CD14-positive monocyte (primary cell): Measurements from ENCODE around the gene NDUFS2. TPM values are rescaled to one million over a fixed set of nuclear protein-coding genes. Genes with fewer than 3 reads are reported as not detected.

Experiments used
- DNase-seq, 3 donors: peaks; one replicate each; pipeline ENCODE4 v3.0.0-alpha.2; 2011 to 2022
- H2AFZ ChIP-seq: 2 replicates; pipeline ENCODE4 v1.6.0; 2012; ENCODE audit warnings: mild to moderate bottlenecking, low read depth, low read length, inconsistent platforms; ENCODE audit not compliant: insufficient read depth, poor library complexity, severe bottlenecking
- H3K27ac ChIP-seq, 2 donors: 1 replicate in 1 of 2; 2 replicates in 1 of 2; pipeline ENCODE4 v1.5.1; 2012 to 2013; ENCODE audit warnings: low read length in 2 of 2, control low read depth in 1 of 2, inconsistent platforms in 1 of 2, low read depth in 1 of 2, mild to moderate bottlenecking in 1 of 2
- H3K27me3 ChIP-seq, 2 donors: one replicate each; pipeline versions ENCODE4 v1.6.0 to v1.6.1; 2011 to 2013; ENCODE audit warnings: low read length in 2 of 2; ENCODE audit not compliant: control insufficient read depth in 2 of 2, insufficient read depth in 2 of 2
- H3K36me3 ChIP-seq, 2 donors: replicated peaks in 1 of 2; 1 replicate in 1 of 2; 2 replicates in 1 of 2; pipeline versions ENCODE4 v1.5.1 to v1.6.1; 2012 to 2013; ENCODE audit warnings: low read length in 2 of 2, control low read depth in 1 of 2, inconsistent platforms in 1 of 2, mild to moderate bottlenecking in 1 of 2; ENCODE audit not compliant: insufficient read depth in 2 of 2, control insufficient read depth in 1 of 2
- H3K4me1 ChIP-seq, 2 donors: 1 replicate in 1 of 2; 2 replicates in 1 of 2; pipeline versions ENCODE4 v1.5.1 to v1.6.1; 2012 to 2013; ENCODE audit warnings: low read length in 2 of 2, control low read depth in 1 of 2, inconsistent platforms in 1 of 2, mild to moderate bottlenecking in 1 of 2, moderate library complexity in 1 of 2; ENCODE audit not compliant: insufficient read depth in 2 of 2, control insufficient read depth in 1 of 2
- H3K4me2 ChIP-seq: replicated peaks from 2 replicates; pipeline ENCODE3; 2012; ENCODE audit warnings: low read length, moderate library complexity, mild to moderate bottlenecking; ENCODE audit not compliant: poor library complexity, severe bottlenecking; ENCODE audit errors: extremely low read depth
- H3K4me3 ChIP-seq, 3 experiments: fragments of 200-600 bp in 1 of 3; sonication (generic) in 1 of 3; replicated peaks in 1 of 3; 1 replicate in 2 of 3; 2 replicates in 1 of 3; pipeline ENCODE4 v1.5.1; 2011 to 2013; ENCODE audit warnings: low read length in 3 of 3, mild to moderate bottlenecking in 3 of 3, control low read depth in 2 of 3, low read depth in 2 of 3, inconsistent platforms in 1 of 3, moderate library complexity in 1 of 3
- H3K79me2 ChIP-seq: 2 replicates; pipeline ENCODE4 v1.6.0; 2012; ENCODE audit warnings: mild to moderate bottlenecking, control low read depth, inconsistent platforms, low read length, moderate library complexity; ENCODE audit not compliant: insufficient read depth
- H3K9ac ChIP-seq: 2 replicates; pipeline ENCODE4 v1.6.0; 2017; ENCODE audit warnings: low read length, mild to moderate bottlenecking; ENCODE audit not compliant: insufficient read depth, poor library complexity, severe bottlenecking
- H3K9me3 ChIP-seq, 2 donors: replicated peaks in 1 of 2; 1 replicate in 1 of 2; 2 replicates in 1 of 2; pipeline versions ENCODE4 v1.5.1 to v1.6.1; 2012 to 2013; ENCODE audit warnings: low read length in 2 of 2, control low read depth in 1 of 2; ENCODE audit not compliant: control insufficient read depth in 1 of 2, insufficient read depth in 1 of 2
- H4K20me1 ChIP-seq: 2 replicates; pipeline ENCODE4 v1.6.0; 2012; ENCODE audit warnings: mild to moderate bottlenecking, low read length, control low read depth, moderate library complexity; ENCODE audit not compliant: insufficient read depth
- H3K27ac Mint-ChIP-seq, 7 donors: one replicate each; pipeline ENCODE4 v1.8.0; 2020; ENCODE audit warnings: mild to moderate bottlenecking in 7 of 7, mixed read lengths in 7 of 7, moderate library complexity in 6 of 7, inconsistent platforms in 2 of 7
- H3K27me3 Mint-ChIP-seq, 3 donors: one replicate each; pipeline ENCODE4 v1.8.0; 2021 to 2022; ENCODE audit warnings: low read depth in 3 of 3, mild to moderate bottlenecking in 3 of 3, mixed read lengths in 3 of 3, moderate library complexity in 3 of 3, inconsistent platforms in 1 of 3
- H3K36me3 Mint-ChIP-seq, 2 donors: one replicate each; pipeline ENCODE4 v1.8.0; 2020; ENCODE audit warnings: mixed read lengths in 2 of 2, inconsistent platforms in 1 of 2, mild to moderate bottlenecking in 1 of 2
- H3K4me1 Mint-ChIP-seq: one replicate; pipeline ENCODE4 v1.8.0; 2020; ENCODE audit warnings: mild to moderate bottlenecking, mixed read lengths
- H3K4me3 Mint-ChIP-seq, 2 donors: one replicate each; pipeline ENCODE4 v1.8.0; 2020; ENCODE audit warnings: mild to moderate bottlenecking in 2 of 2, mixed read lengths in 2 of 2, moderate library complexity in 1 of 2
- H3K9me3 Mint-ChIP-seq, 7 donors: one replicate each; pipeline ENCODE4 v1.8.0; 2020 to 2022; ENCODE audit warnings: mixed read lengths in 7 of 7, mild to moderate bottlenecking in 6 of 7, moderate library complexity in 6 of 7, inconsistent platforms in 2 of 7
- WGBS: methylation state at CpG from one replicate; pipeline ENCODE4 v1.1.5; 2013; ENCODE audit warnings: missing lambda C conversion rate; ENCODE audit not compliant: insufficient coverage; 5-methylcytosine and 5-hydroxymethylcytosine counted together
- intact Hi-C, 2 donors: fragments of 100-400 bp; cut with micrococcal nuclease; formaldehyde crosslinking; loops; one replicate each; pipeline versions ENCODE4 v1.15.0 to v1.15.1; 2023
- polyA plus RNA-seq, 3 donors: library from polyadenylated mRNA; depleted of rRNA in 1 of 3; unstranded in 2 of 3; stranded (reverse) in 1 of 3; fragments of 300-500 nt in 2 of 3; fragments of >200 nt in 1 of 3; fragmentation: Illumina TruSeq in 2 of 3; gene quantifications; 1 replicate in 2 of 3; 2 replicates in 1 of 3; pipeline ENCODE4 v1.2.3, GENCODE V29; 2012 to 2021
- TF ChIP-seq, protein P1 (sequence below): fragments of 200-600 bp; IDR thresholded peaks from one replicate; pipeline ENCODE4 v1.8.0; 2022; ENCODE audit warnings: antibody characterized with exemption, mild to moderate bottlenecking

Gene NDUFS2
- polyA plus RNA-seq, 3 donors, result 87.5 to 119 (median 101) TPM

DNA sequence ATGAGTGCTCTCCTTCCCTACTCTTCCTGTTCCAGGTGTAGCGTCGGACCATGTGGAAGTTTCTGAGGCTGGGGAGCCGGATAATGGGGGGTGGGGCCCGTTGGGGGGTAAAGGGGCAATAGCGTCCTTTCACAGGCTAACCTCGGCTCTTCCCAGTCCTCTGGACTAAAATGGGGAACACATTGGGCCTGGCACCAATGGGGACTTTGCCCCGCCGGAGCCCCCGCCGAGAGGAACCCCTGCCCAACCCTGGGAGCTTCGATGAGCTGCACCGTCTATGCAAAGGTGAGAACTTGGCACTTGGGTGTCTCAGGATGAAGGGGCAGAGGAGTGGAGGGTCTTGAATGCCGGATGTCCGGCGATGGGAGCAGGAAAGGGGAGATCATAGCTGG lies 24.1 kb downstream of the NDUFS2 start:
- Histone ChIP-seq H2AFZ (peak overlapping the region; percentile 37), H3K27ac (peak overlapping the region in 1 of 2 donors; percentile 39), H3K4me3 (peak overlapping the region; percentile 50 to 79 (median 63)), H3K4me2 (peak overlapping the region; percentile 83), H3K36me3 (peaks cover 25 to 55% of the 10 kb centered on the region in 2 donors), H3K4me1 (peaks cover 32 to 45% of the 10 kb centered on the region in 2 donors), H3K9ac (no peak overlapping the region), H3K79me2 (peaks cover 9% of the 10 kb centered on the region), H3K9me3 (no peaks in the 10 kb centered on the region), H3K27me3 (no peaks in the 10 kb centered on the region), H4K20me1 (peaks cover 26% of the 10 kb centered on the region)
- Mint-ChIP-seq H3K27ac (peak overlapping the region; percentile 88 to 99 (median 97)), H3K9me3 (peaks cover 0 to 2% (median 0%) of the 10 kb centered on the region in 7 donors), H3K36me3 (peaks cover 50 to 54% of the 10 kb centered on the region in 2 donors), H3K4me1 (peaks cover 60% of the 10 kb centered on the region), H3K27me3 (peaks cover 0 to 5% (median 1%) of the 10 kb centered on the region in 3 donors), H3K4me3 (peak overlapping the region; percentile 95 to 98)
- no peak for DNase-seq
- WGBS, result 18% methylated on average over 11 of the region's 15 CpGs
- intact Hi-C loops, result loop anchor here in 1 of 2 donors (5.0 kb wide), 2 partner anchors 86 to 156 kb away; partner anchors contain the start of gene SDHC
- TF ChIP-seq, protein P1, sequence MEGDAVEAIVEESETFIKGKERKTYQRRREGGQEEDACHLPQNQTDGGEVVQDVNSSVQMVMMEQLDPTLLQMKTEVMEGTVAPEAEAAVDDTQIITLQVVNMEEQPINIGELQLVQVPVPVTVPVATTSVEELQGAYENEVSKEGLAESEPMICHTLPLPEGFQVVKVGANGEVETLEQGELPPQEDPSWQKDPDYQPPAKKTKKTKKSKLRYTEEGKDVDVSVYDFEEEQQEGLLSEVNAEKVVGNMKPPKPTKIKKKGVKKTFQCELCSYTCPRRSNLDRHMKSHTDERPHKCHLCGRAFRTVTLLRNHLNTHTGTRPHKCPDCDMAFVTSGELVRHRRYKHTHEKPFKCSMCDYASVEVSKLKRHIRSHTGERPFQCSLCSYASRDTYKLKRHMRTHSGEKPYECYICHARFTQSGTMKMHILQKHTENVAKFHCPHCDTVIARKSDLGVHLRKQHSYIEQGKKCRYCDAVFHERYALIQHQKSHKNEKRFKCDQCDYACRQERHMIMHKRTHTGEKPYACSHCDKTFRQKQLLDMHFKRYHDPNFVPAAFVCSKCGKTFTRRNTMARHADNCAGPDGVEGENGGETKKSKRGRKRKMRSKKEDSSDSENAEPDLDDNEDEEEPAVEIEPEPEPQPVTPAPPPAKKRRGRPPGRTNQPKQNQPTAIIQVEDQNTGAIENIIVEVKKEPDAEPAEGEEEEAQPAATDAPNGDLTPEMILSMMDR, result no peak

DNA sequence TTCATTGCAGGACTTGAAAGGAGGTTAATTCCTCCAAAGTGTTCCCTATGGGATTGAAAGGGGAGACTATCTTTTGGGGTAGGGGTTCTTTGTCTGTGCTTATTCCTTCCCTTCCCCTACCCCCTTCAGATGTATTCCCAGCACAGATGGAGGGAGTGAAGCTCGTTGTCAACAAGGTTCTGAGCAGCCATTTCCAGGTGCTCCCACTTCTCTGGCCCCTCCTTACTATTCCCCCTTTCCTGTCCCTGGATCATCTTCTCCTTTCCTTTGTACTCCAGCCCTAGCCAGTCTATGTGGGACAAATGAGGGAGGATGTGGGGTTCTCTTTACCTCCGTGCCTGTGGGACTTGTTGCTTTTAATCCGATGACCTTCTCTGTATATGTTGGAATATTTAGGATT lies 24.6 kb downstream of the NDUFS2 start:
- peaks cover 50 to 54% of the 10 kb centered on the region in 2 donors for H3K36me3 Mint-ChIP-seq

More for the DNA sequence above, 24.6 kb downstream of the NDUFS2 start:
- DNase-seq, result no peak
- H3K27me3 Mint-ChIP-seq, result peaks cover 0 to 5% (median 1%) of the 10 kb centered on the region in 3 donors
- Histone ChIP-seq H3K4me2 (peak overlapping the region; percentile 83), H3K4me1 (peaks cover 32 to 45% of the 10 kb centered on the region in 2 donors), H3K79me2 (peaks cover 9% of the 10 kb centered on the region), H3K9ac (no peak overlapping the region), H3K9me3 (no peaks in the 10 kb centered on the region), H3K4me3 (peak overlapping the region in 1 of 3 experiments; percentile 79), H3K27me3 (no peaks in the 10 kb centered on the region), H4K20me1 (peaks cover 23% of the 10 kb centered on the region), H3K27ac (no peak overlapping the region), H2AFZ (no peak overlapping the region), H3K36me3 (peaks cover 25 to 55% of the 10 kb centered on the region in 2 donors)
- peaks cover 60% of the 10 kb centered on the region for H3K4me1 Mint-ChIP-seq
- H3K9me3 Mint-ChIP-seq, result peaks cover 0 to 2% (median 0%) of the 10 kb centered on the region in 7 donors
- WGBS, result 90% methylated on average over 2 of the region's 3 CpGs
- peak overlapping the region in 5 of 7 donors; percentile 77 to 99 (median 92) for H3K27ac Mint-ChIP-seq
- H3K4me3 Mint-ChIP-seq, result peak overlapping the region; percentile 95 to 98
- intact Hi-C loops, result loop anchor here in 1 of 2 donors (5.0 kb wide), 2 partner anchors 86 to 156 kb away; partner anchors contain the start of gene SDHC
- TF ChIP-seq, protein P1, result no peak
